Measurements from ENCODE around the gene MSH5. TPM values are rescaled to one million over a fixed set of nuclear protein-coding genes. Genes with fewer than 3 reads are reported as not detected.

MSH5 gene
- 45.5 and 50.9 TPM in 2 replicates for total RNA-seq (ENCODE audit: low replicate concordance)

DNA sequence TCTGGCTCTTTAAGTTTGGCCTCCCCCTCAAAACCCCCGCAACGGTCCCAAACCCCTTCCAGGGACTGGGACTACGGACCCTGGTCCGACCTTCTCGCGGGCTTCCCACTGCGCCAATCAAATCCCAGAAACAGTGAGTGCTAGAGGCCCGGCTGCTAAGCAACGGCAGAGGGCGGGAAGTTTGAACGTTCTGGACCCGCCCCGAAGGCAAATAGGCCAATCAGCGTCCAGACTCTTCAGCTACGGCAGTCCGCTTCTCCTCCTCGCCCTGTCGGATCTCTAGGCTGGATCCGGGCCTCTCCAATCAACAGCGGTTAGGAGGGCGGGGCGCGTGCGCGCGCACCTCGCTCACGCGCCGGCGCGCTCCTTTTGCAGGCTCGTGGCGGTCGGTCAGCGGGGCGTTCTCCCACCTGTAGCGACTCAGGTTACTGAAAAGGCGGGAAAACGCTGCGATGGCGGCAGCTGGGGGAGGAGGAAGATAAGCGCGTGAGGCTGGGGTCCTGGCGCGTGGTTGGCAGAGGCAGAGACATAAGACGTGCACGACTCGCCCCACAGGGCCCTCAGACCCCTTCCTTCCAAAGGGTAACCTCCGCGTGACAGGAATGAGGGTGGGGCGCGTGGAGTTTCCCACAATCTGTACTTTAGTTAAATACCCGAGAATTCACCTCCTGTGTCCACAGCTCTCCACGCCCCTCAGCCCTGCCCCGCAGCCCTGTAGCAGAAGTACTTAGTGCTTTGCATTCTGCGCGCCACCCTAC is at the start of gene MSH5:
MSH5 (plus strand) TSS at position 367 of the 758 bp plus-strand sequence. CDS start 462 bp downstream, outside the sequence.
- Histone ChIP-seq H3K27ac (peak within 1 kb of the TSS; percentile 64), H4K20me1 (ENCODE audit: low read depth) (peaks cover 3% of the 10 kb centered on the region), H3K9me3 (ENCODE audit: low read depth) (no peaks in the 10 kb centered on the region), H2AFZ (replicated peaks) (peak within 1 kb of the TSS; percentile 5), H3K4me3 (peak within 1 kb of the TSS; percentile 48), H3K27me3 (no peaks in the 10 kb centered on the region), H3F3A (ENCODE audit: low read depth) (peaks cover 62% of the 10 kb centered on the region), H3K4me2 (peak within 1 kb of the TSS; percentile 99), H3K36me3 (no peaks in the 10 kb centered on the region), H3K79me2 (ENCODE audit: low read depth) (peaks cover 34% of the 10 kb centered on the region), H3K9ac (no peak within 1 kb of the TSS), H3K4me1 (peaks cover 55% of the 10 kb centered on the region)
- Mint-ChIP-seq H3K4me3 (peak within 1 kb of the TSS; percentile 94), H3K4me1 (peaks cover 72% of the 10 kb centered on the region), H3K9me3 (no peaks in the 10 kb centered on the region), H3K27me3 (ENCODE audit: insufficient read depth, low read depth) (peaks cover 8% of the 10 kb centered on the region), H3K27ac (peak within 1 kb of the TSS; percentile 100), H3K36me3 (peaks cover 20% of the 10 kb centered on the region)
- TF ChIP-seq CTCF (IDR thresholded peaks at IDR 0.05): no peak
- no peak for TF ChIP-seq EZH2 (IDR thresholded peaks at IDR 0.05)
- no peak for TF ChIP-seq EZH2phosphoT487 (IDR thresholded peaks at IDR 0.05)
- peak; percentile 99 for DNase-seq (ENCODE audit: low spot score)

- Histone ChIP-seq H3K9me3 (ENCODE audit: low read depth) (no peaks in the 10 kb centered on the region), H2AFZ (replicated peaks) (no peak overlapping the region), H3F3A (ENCODE audit: low read depth) (no peaks in the 10 kb centered on the region), H3K4me2 (no peak overlapping the region), H3K27ac (no peak overlapping the region), H3K79me2 (ENCODE audit: low read depth) (no peaks in the 10 kb centered on the region), H3K27me3 (no peaks in the 10 kb centered on the region), H3K36me3 (no peaks in the 10 kb centered on the region), H3K4me1 (no peaks in the 10 kb centered on the region), H3K4me3 (no peak overlapping the region), H3K9ac (no peak overlapping the region), H4K20me1 (ENCODE audit: low read depth) (peaks cover 3% of the 10 kb centered on the region)
- Mint-ChIP-seq H3K27ac (peak overlapping the region; percentile 34), H3K4me3 (no peak overlapping the region), H3K4me1 (peaks cover 3% of the 10 kb centered on the region), H3K36me3 (peaks cover 40% of the 10 kb centered on the region), H3K27me3 (ENCODE audit: insufficient read depth, low read depth) (peaks cover under 1% of the 10 kb centered on the region), H3K9me3 (no peaks in the 10 kb centered on the region)
- no peak for TF ChIP-seq EZH2phosphoT487 (IDR thresholded peaks at IDR 0.05)
- TF ChIP-seq EZH2 (IDR thresholded peaks at IDR 0.05): no peak
- no peak for TF ChIP-seq CTCF (IDR thresholded peaks at IDR 0.05)
- no peak for DNase-seq (ENCODE audit: low spot score)
Observed at GRCh38 chr6:31690231-31691077, 49.4 kb upstream of the MSH5 start.

GRCh38 chr6:31691078-31691463 is 48.7 kb upstream of the MSH5 start:
- DNase-seq (ENCODE audit: low spot score): no peak
- Mint-ChIP-seq H3K36me3 (peaks cover 34% of the 10 kb centered on the region), H3K4me3 (no peak overlapping the region), H3K27ac (no peak overlapping the region), H3K27me3 (ENCODE audit: insufficient read depth, low read depth) (no peaks in the 10 kb centered on the region), H3K9me3 (no peaks in the 10 kb centered on the region), H3K4me1 (peaks cover 3% of the 10 kb centered on the region)
- Histone ChIP-seq H3K36me3 (no peaks in the 10 kb centered on the region), H3K9ac (no peak overlapping the region), H3F3A (ENCODE audit: low read depth) (no peaks in the 10 kb centered on the region), H3K9me3 (ENCODE audit: low read depth) (no peaks in the 10 kb centered on the region), H3K4me1 (no peaks in the 10 kb centered on the region), H4K20me1 (ENCODE audit: low read depth) (peaks cover 3% of the 10 kb centered on the region), H3K27ac (no peak overlapping the region), H3K4me2 (no peak overlapping the region), H3K4me3 (no peak overlapping the region), H2AFZ (replicated peaks) (no peak overlapping the region), H3K27me3 (no peaks in the 10 kb centered on the region), H3K79me2 (ENCODE audit: low read depth) (no peaks in the 10 kb centered on the region)
- no peak for TF ChIP-seq EZH2 (IDR thresholded peaks at IDR 0.05)
- no peak for TF ChIP-seq CTCF (IDR thresholded peaks at IDR 0.05)
- no peak for TF ChIP-seq EZH2phosphoT487 (IDR thresholded peaks at IDR 0.05)

Data from neural progenitor cell (in vitro differentiated cells).